Measurements from ENCODE around the gene CCL25.

DNA sequence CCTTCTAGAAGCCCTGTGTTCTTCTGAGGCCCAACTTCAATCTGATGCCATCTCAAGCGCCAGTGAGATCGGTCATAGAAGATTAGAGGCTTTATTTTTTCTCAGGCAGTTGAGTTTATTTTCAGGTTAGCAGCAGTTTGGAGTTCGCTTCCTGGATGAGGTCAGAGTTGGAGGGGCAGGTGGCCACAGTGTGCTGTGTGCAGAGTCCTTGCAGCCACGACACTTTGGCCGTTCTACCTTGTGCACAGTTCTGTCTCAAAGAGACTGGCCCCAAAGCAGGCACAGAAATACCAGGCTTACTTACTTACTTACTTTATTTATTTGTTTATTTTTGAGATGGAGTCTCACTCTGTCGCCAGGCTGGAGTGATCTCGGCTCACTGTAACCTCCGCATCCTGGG lies 31.2 kb upstream of the CCL25 start:
- TF ChIP-seq, protein P1, sequence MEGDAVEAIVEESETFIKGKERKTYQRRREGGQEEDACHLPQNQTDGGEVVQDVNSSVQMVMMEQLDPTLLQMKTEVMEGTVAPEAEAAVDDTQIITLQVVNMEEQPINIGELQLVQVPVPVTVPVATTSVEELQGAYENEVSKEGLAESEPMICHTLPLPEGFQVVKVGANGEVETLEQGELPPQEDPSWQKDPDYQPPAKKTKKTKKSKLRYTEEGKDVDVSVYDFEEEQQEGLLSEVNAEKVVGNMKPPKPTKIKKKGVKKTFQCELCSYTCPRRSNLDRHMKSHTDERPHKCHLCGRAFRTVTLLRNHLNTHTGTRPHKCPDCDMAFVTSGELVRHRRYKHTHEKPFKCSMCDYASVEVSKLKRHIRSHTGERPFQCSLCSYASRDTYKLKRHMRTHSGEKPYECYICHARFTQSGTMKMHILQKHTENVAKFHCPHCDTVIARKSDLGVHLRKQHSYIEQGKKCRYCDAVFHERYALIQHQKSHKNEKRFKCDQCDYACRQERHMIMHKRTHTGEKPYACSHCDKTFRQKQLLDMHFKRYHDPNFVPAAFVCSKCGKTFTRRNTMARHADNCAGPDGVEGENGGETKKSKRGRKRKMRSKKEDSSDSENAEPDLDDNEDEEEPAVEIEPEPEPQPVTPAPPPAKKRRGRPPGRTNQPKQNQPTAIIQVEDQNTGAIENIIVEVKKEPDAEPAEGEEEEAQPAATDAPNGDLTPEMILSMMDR (IDR thresholded peaks at IDR 0.05 in 8 of 11, conservative IDR thresholded peaks at IDR 0.05 in 3 of 11) = no peak
- no peak for TF ChIP-seq POLR2A (IDR thresholded peaks at IDR 0.05)
- no peak for TF ChIP-seq POLR2AphosphoS5 (IDR thresholded peaks at IDR 0.05)
